ENCODE measurements around the gene ZNF766.
"Not testable (repeated sequence)": the region's sequence is repeated elsewhere in the genome, so short reads cannot be mapped to it uniquely, and the experiment has no call there.

The ZNF766 gene

GRCh38 chr19:52296773-52297600 lies 27.6 kb downstream of the ZNF766 start, which contains the start of gene ZNF480:
Gene ZNF480, plus strand, starts transcription at chr19:52297169. Its CDS starts 3,244 bp downstream, at chr19:52300413.
- peaks cover 18% of the 10 kb centered on the region for H3K4me1 Mint-ChIP-seq (ENCODE audit: low read depth)
- peaks cover 69% of the 10 kb centered on the region for H3K9me3 Mint-ChIP-seq
- peaks cover 66% of the 10 kb centered on the region for H3K36me3 Mint-ChIP-seq (ENCODE audit: low read depth)
- H3K27ac Mint-ChIP-seq: peak within 1 kb of the TSS; percentile 91
- no peaks in the 10 kb centered on the region for H3K27me3 Mint-ChIP-seq
- peak within 1 kb of the TSS; percentile 86 for H3K4me3 Mint-ChIP-seq
- intact Hi-C loops (cut with micrococcal nuclease): loop anchor here (2.0 kb wide), 1 partner anchor 28 kb away; the partner anchor contains the start of gene ZNF766

DNA sequence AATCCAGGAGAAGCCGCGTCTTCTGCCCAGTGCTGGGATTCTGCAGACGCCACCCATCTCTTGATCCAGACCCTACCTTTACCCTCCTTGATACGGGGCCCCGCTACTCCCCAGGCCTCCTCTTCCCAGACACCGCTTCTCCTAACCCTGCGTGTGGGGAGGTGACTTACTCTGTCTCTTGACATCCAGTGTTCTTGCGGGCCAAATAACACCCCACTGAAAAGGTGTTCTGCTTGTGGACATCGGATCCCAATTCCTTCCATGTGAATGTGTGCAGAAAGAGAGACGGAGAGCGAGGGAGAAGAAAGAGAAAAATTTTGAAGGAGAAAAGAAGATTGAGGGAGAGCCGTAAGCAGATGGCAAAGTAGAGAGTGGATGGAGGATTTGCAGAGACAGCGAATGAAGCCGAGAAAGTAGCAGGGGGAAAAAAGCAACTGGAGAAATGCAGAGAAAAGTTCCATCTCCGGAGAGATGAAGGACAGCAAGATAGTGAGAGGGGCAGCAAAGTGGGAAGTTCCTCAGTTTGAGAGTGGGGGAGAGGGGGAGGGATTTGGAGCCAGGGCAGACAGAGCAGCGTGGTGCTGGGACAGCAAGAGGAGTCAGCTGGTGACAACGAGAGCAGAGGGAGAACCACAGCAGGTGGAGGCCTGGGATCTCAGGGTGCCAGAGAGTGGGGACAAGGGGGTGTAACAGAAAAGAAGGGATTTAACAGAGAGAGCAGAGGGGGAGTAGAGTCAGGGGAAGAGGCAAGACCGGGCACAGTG lies 28.4 kb downstream of the ZNF766 start:
- H3K4me1 Mint-ChIP-seq (ENCODE audit: low read depth): peaks cover 18% of the 10 kb centered on the region
- peak overlapping the region; percentile 91 for H3K27ac Mint-ChIP-seq
- H3K36me3 Mint-ChIP-seq (ENCODE audit: low read depth): peaks cover 68% of the 10 kb centered on the region
- H3K27me3 Mint-ChIP-seq: no peaks in the 10 kb centered on the region
- H3K4me3 Mint-ChIP-seq: peak overlapping the region; percentile 86
- peaks cover 69% of the 10 kb centered on the region for H3K9me3 Mint-ChIP-seq
- intact Hi-C loops (cut with micrococcal nuclease): loop anchor here (2.0 kb wide), 1 partner anchor 29 kb away; the partner anchor contains the start of gene ZNF766

- H3K27ac Mint-ChIP-seq: no peak overlapping the region
- H3K36me3 Mint-ChIP-seq (ENCODE audit: low read depth): peaks cover 97% of the 10 kb centered on the region
- intact Hi-C loops (cut with micrococcal nuclease): no loop called here
- no peaks in the 10 kb centered on the region for H3K4me1 Mint-ChIP-seq (ENCODE audit: low read depth)
- H3K27me3 Mint-ChIP-seq: no peaks in the 10 kb centered on the region
- peaks cover 98% of the 10 kb centered on the region for H3K9me3 Mint-ChIP-seq
- no peak overlapping the region for H3K4me3 Mint-ChIP-seq
These were observed 37.9 kb downstream of the ZNF766 start for GRCh38 chr19:52307275-52307674.

DNA sequence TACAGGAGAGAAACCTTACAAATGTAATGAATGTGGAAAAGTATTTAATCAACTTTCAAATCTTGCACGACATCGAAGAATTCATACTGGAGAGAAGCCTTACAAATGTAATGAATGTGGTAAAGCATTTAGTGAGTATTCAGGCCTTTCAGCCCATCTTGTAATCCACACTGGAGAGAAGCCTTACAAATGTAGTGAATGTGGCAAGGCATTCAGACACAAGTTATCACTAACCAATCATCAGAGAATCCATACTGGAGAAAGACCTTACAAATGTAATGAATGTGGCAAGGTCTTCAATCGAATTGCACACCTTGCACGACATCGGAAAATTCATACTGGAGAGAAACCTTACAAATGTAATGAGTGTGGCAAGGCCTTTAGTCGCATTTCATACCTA lies 53.0 kb downstream of the ZNF766 start:
- no peak overlapping the region for H3K4me3 Mint-ChIP-seq

DNA sequence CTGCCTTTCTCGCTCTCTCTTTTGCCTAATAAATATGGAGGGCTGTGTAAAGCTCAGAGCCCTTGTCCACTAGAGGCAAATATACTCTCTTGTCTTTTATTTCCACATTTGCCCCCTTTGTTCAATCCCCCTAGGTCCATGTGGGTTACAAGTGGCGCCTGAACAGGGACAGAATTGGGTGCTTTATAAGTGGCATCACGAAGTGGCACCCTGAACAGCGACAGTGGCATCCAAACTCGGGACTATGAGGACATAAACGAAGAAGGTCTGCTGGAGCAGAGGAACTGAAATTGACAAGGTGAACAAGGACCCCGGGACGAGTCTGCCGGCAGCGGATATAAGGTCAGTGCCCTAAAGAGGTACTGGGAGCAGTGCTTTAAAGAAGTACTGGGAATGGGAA lies 62.4 kb downstream of the ZNF766 start:
- peaks cover 72% of the 10 kb centered on the region for H3K9me3 Mint-ChIP-seq
- H3K4me3 Mint-ChIP-seq: no peak overlapping the region
- intact Hi-C loops (cut with micrococcal nuclease): no loop called here
- H3K27ac Mint-ChIP-seq: no peak overlapping the region
- peaks cover under 1% of the 10 kb centered on the region for H3K27me3 Mint-ChIP-seq
- peaks cover 11% of the 10 kb centered on the region for H3K36me3 Mint-ChIP-seq (ENCODE audit: low read depth)
- H3K4me1 Mint-ChIP-seq (ENCODE audit: low read depth): peaks cover 4% of the 10 kb centered on the region

More for the DNA sequence above, 53.0 kb downstream of the ZNF766 start:
- no peak overlapping the region for H3K27ac Mint-ChIP-seq
- H3K4me1 Mint-ChIP-seq (ENCODE audit: low read depth): no peaks in the 10 kb centered on the region
- intact Hi-C loops (cut with micrococcal nuclease): no loop called here
- peaks cover 99% of the 10 kb centered on the region for H3K9me3 Mint-ChIP-seq
- H3K27me3 Mint-ChIP-seq: no peaks in the 10 kb centered on the region
- H3K36me3 Mint-ChIP-seq (ENCODE audit: low read depth): peaks cover 63% of the 10 kb centered on the region

DNA sequence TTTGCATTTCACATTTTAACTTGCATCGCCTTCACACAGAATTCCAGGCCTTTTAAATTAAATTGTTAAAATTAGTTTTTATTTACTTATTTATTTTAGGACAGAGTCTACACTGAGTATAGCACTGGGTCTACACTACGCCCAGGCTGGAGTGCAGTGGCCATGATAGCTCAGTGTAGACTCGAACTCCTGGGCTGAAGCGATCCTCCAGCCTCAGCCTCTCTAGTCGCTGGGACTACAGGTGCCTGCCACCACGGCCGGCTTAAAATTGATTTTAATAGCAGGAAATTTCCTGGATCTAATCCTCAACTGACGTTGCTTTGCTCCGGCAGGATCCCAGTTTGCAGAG lies 66.4 kb downstream of the ZNF766 start:
- peaks cover 85% of the 10 kb centered on the region for H3K9me3 Mint-ChIP-seq
- H3K4me3 Mint-ChIP-seq: peak overlapping the region; percentile 82
- intact Hi-C loops (cut with micrococcal nuclease): no loop called here
- H3K27ac Mint-ChIP-seq: peak overlapping the region; percentile 86
- peaks cover 26% of the 10 kb centered on the region for H3K36me3 Mint-ChIP-seq (ENCODE audit: low read depth)
- H3K27me3 Mint-ChIP-seq: peaks cover 6% of the 10 kb centered on the region
- peaks cover 12% of the 10 kb centered on the region for H3K4me1 Mint-ChIP-seq (ENCODE audit: low read depth)

DNA sequence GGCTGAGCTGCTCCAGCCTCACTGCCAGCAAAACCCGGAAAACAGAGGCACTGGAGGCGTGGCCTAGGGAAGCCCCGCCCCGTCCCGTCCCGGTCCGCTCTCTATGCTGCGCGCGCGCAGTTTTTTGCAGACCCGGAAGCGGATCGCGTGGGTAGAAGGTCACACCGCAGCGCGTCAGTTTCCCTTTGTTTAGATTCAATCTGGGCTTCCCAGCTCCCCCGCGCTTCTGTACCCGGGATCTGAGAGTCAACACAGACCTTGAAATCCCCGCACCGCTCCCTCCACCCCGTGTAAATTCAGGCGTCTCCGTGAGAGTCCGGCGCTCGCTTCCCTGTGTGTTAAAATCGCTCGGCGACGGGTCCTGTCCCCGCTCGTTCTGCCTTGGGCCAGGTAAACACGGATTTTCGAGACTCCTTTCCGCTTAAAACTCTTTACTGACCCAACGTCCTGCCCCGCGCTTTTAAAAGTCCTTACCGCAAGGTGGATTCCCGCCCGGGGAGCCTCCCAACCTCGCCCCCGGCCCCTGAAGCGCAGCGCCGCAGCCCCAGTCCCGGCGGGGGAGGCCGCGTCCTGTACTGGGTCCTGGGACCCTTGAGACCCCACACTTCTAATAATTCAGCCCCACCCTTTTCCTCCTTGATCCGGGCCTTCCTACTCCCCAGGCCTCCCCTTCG lies 66.9 kb downstream of the ZNF766 start, which contains the start of gene ZNF610:
Gene ZNF610 (plus strand): TSS at position 127 of the 674 bp plus-strand sequence. CDS start 12,930 bp downstream, outside the sequence.
- peaks cover 12% of the 10 kb centered on the region for H3K4me1 Mint-ChIP-seq (ENCODE audit: low read depth)
- peaks cover 6% of the 10 kb centered on the region for H3K27me3 Mint-ChIP-seq
- H3K4me3 Mint-ChIP-seq: peak within 1 kb of the TSS; percentile 82
- peaks cover 26% of the 10 kb centered on the region for H3K36me3 Mint-ChIP-seq (ENCODE audit: low read depth)
- peak within 1 kb of the TSS; percentile 86 for H3K27ac Mint-ChIP-seq
- intact Hi-C loops (cut with micrococcal nuclease): no loop called here
- peaks cover 85% of the 10 kb centered on the region for H3K9me3 Mint-ChIP-seq

GRCh38 chr19:52336791-52337381 lies 67.5 kb downstream of the ZNF766 start:
- peaks cover 80% of the 10 kb centered on the region for H3K9me3 Mint-ChIP-seq
- intact Hi-C loops (cut with micrococcal nuclease): no loop called here
- H3K27me3 Mint-ChIP-seq: peaks cover 6% of the 10 kb centered on the region
- peak overlapping the region; percentile 82 for H3K4me3 Mint-ChIP-seq
- peaks cover 12% of the 10 kb centered on the region for H3K4me1 Mint-ChIP-seq (ENCODE audit: low read depth)
- peak overlapping the region; percentile 86 for H3K27ac Mint-ChIP-seq
- peaks cover 26% of the 10 kb centered on the region for H3K36me3 Mint-ChIP-seq (ENCODE audit: low read depth)

- Mint-ChIP-seq H3K9me3 (peaks cover 80% of the 10 kb centered on the region), H3K4me1 (ENCODE audit: low read depth) (peaks cover 12% of the 10 kb centered on the region), H3K36me3 (ENCODE audit: low read depth) (peaks cover 26% of the 10 kb centered on the region)
- H3K27ac Mint-ChIP-seq; intact Hi-C loops (cut with micrococcal nuclease); H3K4me3 Mint-ChIP-seq; H3K27me3 Mint-ChIP-seq: not testable (repeated sequence)
These were observed 69.6 kb downstream of the ZNF766 start for GRCh38 chr19:52339022-52339421.

DNA sequence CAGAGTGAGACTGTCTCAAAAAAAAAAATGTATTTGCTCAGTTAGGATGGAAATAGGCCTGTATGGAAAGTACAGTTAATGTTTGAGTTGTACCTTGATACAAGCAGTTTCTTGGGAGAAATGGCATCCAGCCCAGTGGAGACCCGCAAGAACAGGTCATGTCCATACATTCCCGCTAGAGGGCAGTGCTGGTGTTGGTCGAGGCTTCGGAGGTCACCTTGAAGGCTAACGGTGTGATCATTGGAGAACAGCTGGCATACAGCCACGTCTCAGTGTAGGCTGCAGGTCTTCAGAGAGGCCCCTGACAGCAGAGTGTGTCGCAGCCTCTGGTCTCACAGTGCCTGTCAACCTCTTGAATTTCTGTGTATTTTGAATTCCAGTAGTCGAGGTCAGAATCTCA lies 74.2 kb downstream of the ZNF766 start:
- Mint-ChIP-seq H3K27me3 (no peaks in the 10 kb centered on the region), H3K4me3 (no peak overlapping the region), H3K27ac (no peak overlapping the region), H3K36me3 (ENCODE audit: low read depth) (peaks cover 4% of the 10 kb centered on the region), H3K9me3 (peaks cover 86% of the 10 kb centered on the region), H3K4me1 (ENCODE audit: low read depth) (no peaks in the 10 kb centered on the region)
- intact Hi-C loops (cut with micrococcal nuclease): loop anchor here (5.0 kb wide), 1 partner anchor 404 kb away; no protein-coding TSS in a partner anchor

DNA sequence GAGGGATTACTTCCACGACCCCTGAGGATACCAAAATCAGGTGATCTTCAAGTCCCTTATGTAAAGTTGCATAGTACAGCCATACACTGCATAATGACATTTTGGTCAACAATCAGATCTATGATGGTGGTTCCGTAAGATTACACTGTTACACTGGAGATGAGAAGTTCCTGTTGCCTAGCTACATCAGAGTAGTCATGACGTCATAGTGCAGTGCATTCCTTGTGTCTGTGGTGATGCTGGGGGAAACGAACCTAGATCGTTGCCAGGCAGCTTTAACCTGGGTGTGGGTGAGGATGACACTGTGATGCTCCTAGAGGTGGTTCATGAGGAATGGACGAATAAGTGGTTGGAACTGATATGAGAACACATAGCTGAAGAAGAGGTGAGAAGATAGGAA lies 75.8 kb downstream of the ZNF766 start:
- H3K9me3 Mint-ChIP-seq: peaks cover 86% of the 10 kb centered on the region

More for the DNA sequence above, 75.8 kb downstream of the ZNF766 start:
- no peak overlapping the region for H3K27ac Mint-ChIP-seq
- H3K4me3 Mint-ChIP-seq: no peak overlapping the region
- H3K4me1 Mint-ChIP-seq (ENCODE audit: low read depth): no peaks in the 10 kb centered on the region
- H3K36me3 Mint-ChIP-seq (ENCODE audit: low read depth): peaks cover 14% of the 10 kb centered on the region
- intact Hi-C loops (cut with micrococcal nuclease): no loop called here
- no peaks in the 10 kb centered on the region for H3K27me3 Mint-ChIP-seq
